DOHH2 (cell line): ENCODE data around the gene RPAP3.

Experiments
- H3F3A ChIP-seq: fragments of 200-600 bp; sonication (generic), shearing (Covaris generic); 2 replicates; pipeline ENCODE4 v1.6.0; 2016; ENCODE audit warnings: antibody characterized with exemption, mild to moderate bottlenecking; ENCODE audit not compliant: control insufficient read depth, insufficient read depth
- H3K27ac ChIP-seq: fragments of 200-600 bp; sonication (generic); 2 replicates; pipeline ENCODE4 v1.5.1; 2014; ENCODE audit warnings: low read depth, mild to moderate bottlenecking, low read length, moderate library complexity
- H3K27me3 ChIP-seq: fragments of 200-600 bp; sonication (generic); 2 replicates; pipeline ENCODE4 v1.6.1; 2014; ENCODE audit warnings: mild to moderate bottlenecking, low read length, mixed read lengths; ENCODE audit not compliant: control insufficient read depth
- H3K36me3 ChIP-seq: fragments of 200-600 bp; sonication (generic); 2 replicates; pipeline ENCODE4 v1.6.1; 2014; ENCODE audit warnings: mild to moderate bottlenecking, low read length, moderate library complexity, mixed read lengths; ENCODE audit not compliant: control insufficient read depth
- H3K4me1 ChIP-seq: fragments of 200-600 bp; sonication (generic); 2 replicates; pipeline ENCODE4 v1.6.1; 2014; ENCODE audit warnings: mild to moderate bottlenecking, low read length, mixed read lengths; ENCODE audit not compliant: control insufficient read depth
- H3K4me2 ChIP-seq: fragments of 200-600 bp; sonication (generic); 2 replicates; pipeline ENCODE4 v1.6.0; 2014; ENCODE audit warnings: mild to moderate bottlenecking, low read length, moderate library complexity
- H3K4me3 ChIP-seq: fragments of 200-600 bp; sonication (generic); 2 replicates; pipeline ENCODE4 v1.5.1; 2014; ENCODE audit warnings: mild to moderate bottlenecking, low read length, mixed read lengths
- H3K79me2 ChIP-seq: fragments of 200-600 bp; sonication (generic); 2 replicates; pipeline ENCODE4 v1.6.1; 2014; ENCODE audit warnings: mild to moderate bottlenecking, low read length, mixed read lengths; ENCODE audit not compliant: control insufficient read depth
- H3K9me2 ChIP-seq: fragments of 200-600 bp; sonication (generic); replicated peaks from 2 replicates; pipeline ENCODE4 v1.6.1; 2014; ENCODE audit warnings: mild to moderate bottlenecking, low read length, mixed read lengths; ENCODE audit not compliant: control insufficient read depth
- H3K9me3 ChIP-seq: fragments of 200-600 bp; sonication (generic); 2 replicates; pipeline ENCODE4 v1.6.1; 2014; ENCODE audit warnings: antibody characterized with exemption, low read length, mixed read lengths; ENCODE audit not compliant: control insufficient read depth, insufficient read depth
- H4K20me1 ChIP-seq: fragments of 200-600 bp; sonication (generic); 2 replicates; pipeline ENCODE4 v1.6.0; 2014; ENCODE audit warnings: low read depth, mild to moderate bottlenecking, antibody characterized with exemption, low read length, moderate library complexity; ENCODE audit not compliant: control insufficient read depth, insufficient read depth
- CTCF ChIP-seq: fragments of 200-600 bp; sonication (generic); IDR thresholded peaks from one replicate; pipeline ENCODE4 v1.5.1; 2014; ENCODE audit warnings: antibody characterized with exemption, mild to moderate bottlenecking, low read depth, low read length; ENCODE audit not compliant: poor library complexity, severe bottlenecking
- EZH2phosphoT487 ChIP-seq: fragments of 200-600 bp; sonication (generic); IDR thresholded peaks from 2 replicates; pipeline ENCODE4 v1.6.1; 2017; ENCODE audit warnings: borderline replicate concordance, mild to moderate bottlenecking, antibody characterized with exemption, low read length, moderate library complexity, mixed read lengths

RPAP3 gene

GRCh38 chr12:47747126-47747525, 41.3 kb upstream of the RPAP3 start:
- Histone ChIP-seq H3F3A (0 out of 2 replicates have a peak, but pooled peaks cover under 1% of the 10 kb centered on the region), H3K9me2 (no peaks in the 10 kb centered on the region), H4K20me1 (0 out of 2 replicates have a peak, but pooled peaks cover 5% of the 10 kb centered on the region), H3K36me3 (no peaks in the 10 kb centered on the region), H3K27ac (no peak overlapping the region), H3K4me1 (no peaks in the 10 kb centered on the region), H3K27me3 (peaks cover 38% of the 10 kb centered on the region), H3K9me3 (no peaks in the 10 kb centered on the region), H3K79me2 (no peaks in the 10 kb centered on the region), H3K4me3 (no peak overlapping the region), H3K4me2 (no peak overlapping the region)
- TF ChIP-seq EZH2phosphoT487 (no peak), CTCF (no peak)

- no peak for TF ChIP-seq CTCF
- no peak for TF ChIP-seq EZH2phosphoT487
- peaks cover 6% of the 10 kb centered on the region for H3F3A ChIP-seq
- H3K27me3 ChIP-seq: peaks cover 38% of the 10 kb centered on the region
- no peak overlapping the region for H3K4me3 ChIP-seq
- no peaks in the 10 kb centered on the region for H3K79me2 ChIP-seq
- no peaks in the 10 kb centered on the region for H3K9me2 ChIP-seq
- H3K9me3 ChIP-seq: no peaks in the 10 kb centered on the region
- 0 out of 2 replicates have a peak, but pooled peaks cover 5% of the 10 kb centered on the region for H4K20me1 ChIP-seq
- H3K4me2 ChIP-seq: no peak overlapping the region
- no peak overlapping the region for H3K27ac ChIP-seq
- no peaks in the 10 kb centered on the region for H3K36me3 ChIP-seq
- H3K4me1 ChIP-seq: peaks cover 5% of the 10 kb centered on the region
These were observed 40.7 kb upstream of the RPAP3 start for GRCh38 chr12:47746523-47746922.

- H3K9me3 ChIP-seq: no peaks in the 10 kb centered on the region
- no peaks in the 10 kb centered on the region for H3K79me2 ChIP-seq
- no peak overlapping the region for H3K4me3 ChIP-seq
- H3K4me1 ChIP-seq: peaks cover 9% of the 10 kb centered on the region
- no peaks in the 10 kb centered on the region for H3K36me3 ChIP-seq
- H3K27me3 ChIP-seq: peaks cover 38% of the 10 kb centered on the region
- no peak overlapping the region for H3K4me2 ChIP-seq
- H3K9me2 ChIP-seq: no peaks in the 10 kb centered on the region
- TF ChIP-seq CTCF: no peak
- TF ChIP-seq EZH2phosphoT487: no peak
- H3F3A ChIP-seq: peaks cover 10% of the 10 kb centered on the region
- H4K20me1 ChIP-seq: 0 out of 2 replicates have a peak, but pooled peaks cover 5% of the 10 kb centered on the region
- no peak overlapping the region for H3K27ac ChIP-seq
These were observed 40.2 kb upstream of the RPAP3 start for GRCh38 chr12:47746073-47746472.
